ENCODE data around the gene KIF4A.

GRCh38 chrX:70426286-70427278 lies 136.7 kb downstream of the KIF4A start:
- no peak for TF ChIP-seq EP300 (IDR thresholded peaks at IDR 0.05)
- TF ChIP-seq CTCF (IDR thresholded peaks at IDR 0.05): no peak
- TF ChIP-seq POLR2A (IDR thresholded peaks at IDR 0.05; ENCODE audit: low read depth): no peak
